PC-3 (cell line): ENCODE results near the gene CARD11.

Experiments used
- CTCF ChIP-seq: fragments of 300-600 bp; sonication (generic); conservative IDR thresholded peaks from 2 replicates; pipeline ENCODE4 v1.5.1; 2017; ENCODE audit warnings: antibody characterized with exemption, low read depth, mild to moderate bottlenecking, low read length
- EZH2phosphoT487 ChIP-seq: fragments of 300-600 bp; sonication (generic); IDR thresholded peaks from 2 replicates; pipeline ENCODE4 v1.6.1; 2018; ENCODE audit warnings: mild to moderate bottlenecking, antibody characterized with exemption, low read length, borderline replicate concordance

GRCh38 chr7:2880051-2880450 lies 163.6 kb downstream of the CARD11 start:
- TF ChIP-seq CTCF (no peak), EZH2phosphoT487 (no peak)
